KMS-11 (cell line): Measurements from ENCODE around the gene DCTN4.
"Not testable (repeated sequence)": the region's sequence is repeated elsewhere in the genome, so short reads cannot be mapped to it uniquely, and the experiment has no call there.

Experiments used
- H2AFZ ChIP-seq: fragments of 200-600 bp; sonication (generic); 2 replicates; pipeline ENCODE4 v1.6.1; 2016; ENCODE audit warnings: antibody characterized with exemption, mixed run types, low read depth
- H3K27ac ChIP-seq: fragments of 200-600 bp; sonication (generic); 2 replicates; pipeline ENCODE4 v1.6.1; 2016; ENCODE audit warnings: mild to moderate bottlenecking, mixed run types
- H3K27me3 ChIP-seq: fragments of 200-600 bp; sonication (generic); 2 replicates; pipeline ENCODE4 v1.6.1; 2017; ENCODE audit warnings: mild to moderate bottlenecking, low read depth, mixed run types, moderate library complexity; ENCODE audit not compliant: insufficient read depth
- H3K36me3 ChIP-seq: fragments of 200-600 bp; sonication (generic); 2 replicates; pipeline ENCODE4 v1.6.1; 2017; ENCODE audit warnings: mild to moderate bottlenecking, mixed run types; ENCODE audit not compliant: insufficient read depth
- H3K4me1 ChIP-seq: fragments of 200-600 bp; sonication (generic); 2 replicates; pipeline ENCODE4 v1.6.1; 2016; ENCODE audit warnings: mild to moderate bottlenecking, low read depth, mixed run types; ENCODE audit not compliant: poor library complexity, severe bottlenecking
- H3K4me2 ChIP-seq: fragments of 200-600 bp; sonication (generic); 2 replicates; pipeline ENCODE4 v1.7.0; 2016; ENCODE audit warnings: mild to moderate bottlenecking, mixed run types
- H3K4me3 ChIP-seq: fragments of 200-600 bp; sonication (generic); IDR thresholded peaks from 2 replicates; pipeline ENCODE4 v1.6.1; 2017; ENCODE audit warnings: low read depth, low read length, mixed read lengths; ENCODE audit not compliant: insufficient read depth
- H3K79me2 ChIP-seq: fragments of 200-600 bp; sonication (generic); 2 replicates; pipeline ENCODE4 v1.6.1; 2016; ENCODE audit warnings: low read depth, mixed run types; ENCODE audit not compliant: insufficient read depth
- H3K9ac ChIP-seq: fragments of 200-600 bp; sonication (generic); 2 replicates; pipeline ENCODE4 v1.6.1; 2016; ENCODE audit warnings: mild to moderate bottlenecking, mixed run types
- H4K20me1 ChIP-seq: fragments of 200-600 bp; sonication (generic); 2 replicates; pipeline ENCODE4 v1.6.1; 2016; ENCODE audit warnings: mild to moderate bottlenecking, mixed run types; ENCODE audit not compliant: insufficient read depth
- CTCF ChIP-seq: fragments of 200-600 bp; sonication (generic); conservative IDR thresholded peaks from 2 replicates; pipeline ENCODE4 v1.6.1; 2017; ENCODE audit warnings: low read depth, mild to moderate bottlenecking, antibody characterized with exemption, low read length, moderate library complexity, mixed read lengths

Gene DCTN4

GRCh38 chr5:150753863-150754262 lies 5.0 kb downstream of the DCTN4 start:
- Histone ChIP-seq H3K9ac (no peak overlapping the region), H3K4me1 (peaks cover 10% of the 10 kb centered on the region), H4K20me1 (no peaks in the 10 kb centered on the region), H3K4me3 (no peak overlapping the region), H2AFZ (no peak overlapping the region), H3K4me2 (no peak overlapping the region), H3K36me3 (peaks cover 9% of the 10 kb centered on the region; the same call in 1 of the 2 replicates), H3K27me3 (no peaks in the 10 kb centered on the region), H3K79me2 (peaks cover 22% of the 10 kb centered on the region), H3K27ac (no peak overlapping the region)
- no peak for TF ChIP-seq CTCF

DNA sequence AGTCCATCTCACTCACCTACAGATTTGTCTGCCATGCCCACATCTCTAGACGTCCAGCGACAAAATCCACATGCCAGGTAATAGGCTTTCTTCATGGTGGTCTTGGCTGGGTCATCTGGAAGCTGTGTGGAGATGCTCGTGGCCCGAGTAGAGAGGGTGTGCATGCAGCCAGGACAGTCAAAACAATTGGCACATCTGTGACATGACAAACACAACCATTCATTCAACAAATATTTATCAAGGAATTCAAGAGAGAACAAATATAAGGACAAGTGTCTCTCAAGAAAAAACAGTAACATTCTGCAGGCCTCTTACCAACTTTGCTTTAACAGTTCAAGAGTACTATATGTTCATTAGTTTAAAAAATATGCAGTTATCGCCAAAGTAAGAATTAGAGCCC lies 5.4 kb downstream of the DCTN4 start:
- H3K27ac ChIP-seq: no peak overlapping the region
- no peak for TF ChIP-seq CTCF
- no peaks in the 10 kb centered on the region for H3K27me3 ChIP-seq
- no peak overlapping the region for H3K4me2 ChIP-seq
- no peak overlapping the region for H3K9ac ChIP-seq
- no peak overlapping the region for H3K4me3 ChIP-seq
- no peaks in the 10 kb centered on the region for H4K20me1 ChIP-seq
- peaks cover 22% of the 10 kb centered on the region for H3K79me2 ChIP-seq
- H3K4me1 ChIP-seq: peaks cover 10% of the 10 kb centered on the region
- peaks cover 9% of the 10 kb centered on the region; the same call in 1 of the 2 replicates for H3K36me3 ChIP-seq
- no peak overlapping the region for H2AFZ ChIP-seq

DNA sequence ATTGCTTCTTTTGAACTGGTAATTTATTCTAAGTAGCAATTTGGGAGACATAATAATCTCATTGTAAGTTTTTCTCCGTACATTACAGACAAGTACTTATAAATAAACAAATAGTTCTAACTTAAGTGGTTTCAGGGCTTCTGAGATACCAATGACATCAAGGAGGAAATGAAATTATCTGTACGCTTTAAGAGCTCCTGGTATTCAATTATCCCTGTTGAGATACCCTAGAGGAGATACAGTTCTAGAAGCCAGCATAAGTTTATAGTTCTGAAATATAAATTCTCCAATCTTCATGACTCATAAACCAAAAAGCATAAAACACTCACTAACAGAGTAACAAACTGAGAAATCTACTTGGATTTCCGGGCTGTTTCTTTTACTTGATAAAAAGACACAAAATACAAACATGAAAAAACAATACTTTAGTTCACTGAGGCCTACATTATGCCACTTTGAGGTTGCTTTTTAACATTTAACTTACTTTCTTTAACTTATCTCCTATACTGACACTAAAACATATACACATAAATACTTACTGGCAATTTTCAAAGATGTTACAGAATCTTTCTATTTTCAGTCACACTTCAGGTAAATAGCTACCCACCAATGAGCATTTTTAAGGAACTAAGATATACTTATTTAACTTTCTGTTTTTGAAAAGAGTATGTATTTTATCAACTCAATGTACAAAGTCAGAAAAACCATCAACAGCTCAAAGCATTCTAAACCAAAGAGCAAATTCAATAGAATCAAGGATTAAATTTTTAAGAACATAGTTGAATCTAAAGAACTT lies 7.5 kb downstream of the DCTN4 start:
- no peaks in the 10 kb centered on the region for H3K4me1 ChIP-seq
- no peaks in the 10 kb centered on the region for H3K27me3 ChIP-seq
- no peak overlapping the region for H3K9ac ChIP-seq
- H3K4me2 ChIP-seq: no peak overlapping the region
- peaks cover 9% of the 10 kb centered on the region; the same call in 1 of the 2 replicates for H3K36me3 ChIP-seq
- no peak overlapping the region for H3K27ac ChIP-seq
- no peak overlapping the region for H3K4me3 ChIP-seq
- no peak overlapping the region for H2AFZ ChIP-seq
- no peaks in the 10 kb centered on the region for H4K20me1 ChIP-seq
- 0 out of 2 replicates have a peak, but pooled peaks cover 3% of the 10 kb centered on the region for H3K79me2 ChIP-seq
- TF ChIP-seq CTCF: no peak

GRCh38 chr5:150750469-150750868 lies 8.3 kb downstream of the DCTN4 start:
- no peaks in the 10 kb centered on the region for H3K4me1 ChIP-seq
- H3K27me3 ChIP-seq: no peaks in the 10 kb centered on the region
- no peaks in the 10 kb centered on the region for H3K79me2 ChIP-seq
- H2AFZ ChIP-seq: no peak overlapping the region
- peaks cover 9% of the 10 kb centered on the region; the same call in 1 of the 2 replicates for H3K36me3 ChIP-seq
- H3K9ac ChIP-seq: no peak overlapping the region
- H3K4me2 ChIP-seq: no peak overlapping the region
- H3K27ac ChIP-seq: no peak overlapping the region
- H4K20me1 ChIP-seq: no peaks in the 10 kb centered on the region
- no peak overlapping the region for H3K4me3 ChIP-seq
- no peak for TF ChIP-seq CTCF

DNA sequence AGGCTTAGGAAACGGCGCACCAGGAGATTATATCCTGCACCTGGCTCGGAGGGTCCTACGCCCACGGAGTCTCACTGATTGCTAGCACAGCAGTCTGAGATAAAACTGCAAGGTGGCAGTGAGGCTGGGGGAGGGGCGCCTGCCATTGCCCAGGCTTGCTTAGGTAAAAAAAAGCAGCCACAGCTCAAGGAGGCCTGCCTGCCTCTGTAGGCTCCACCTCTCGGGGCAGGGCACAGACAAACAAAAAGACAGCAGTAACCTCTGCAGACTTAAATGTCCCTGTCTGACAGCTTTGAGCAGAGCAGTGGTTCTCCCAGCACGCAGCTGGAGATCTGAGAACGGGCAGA lies 15.7 kb downstream of the DCTN4 start:
- H3K4me1 ChIP-seq, H3K27ac ChIP-seq, H3K27me3 ChIP-seq, H3K4me2 ChIP-seq, H3K36me3 ChIP-seq, H3K79me2 ChIP-seq, H3K9ac ChIP-seq, H3K4me3 ChIP-seq, H2AFZ ChIP-seq, H4K20me1 ChIP-seq: not testable (repeated sequence)

- not testable (repeated sequence) for H3K9ac ChIP-seq, H3K4me2 ChIP-seq, H3K4me3 ChIP-seq, H3K79me2 ChIP-seq, H2AFZ ChIP-seq, H3K4me1 ChIP-seq, H4K20me1 ChIP-seq, H3K27ac ChIP-seq, H3K27me3 ChIP-seq, H3K36me3 ChIP-seq
Observed at GRCh38 chr5:150742455-150743141, 16.2 kb downstream of the DCTN4 start.
